Common myeloid progenitor, CD34-positive (primary cell): Measurements from ENCODE around the gene MAFG.
"Not testable (repeated sequence)": the region's sequence is repeated elsewhere in the genome, so short reads cannot be mapped to it uniquely, and the experiment has no call there.

Experiments used
- CTCF ChIA-PET: fragments of 350-600 bp; sonication (Branson Sonifier 250); formaldehyde crosslinking; loops from one replicate; lab custom pipeline; 2021; ENCODE audit warnings: antibody characterized with exemption; lab: Charles Lee
- POLR2A ChIA-PET: fragments of 350-600 bp; sonication (Branson Sonifier 250); formaldehyde crosslinking; loops from one replicate; lab custom pipeline; 2021; ENCODE audit warnings: antibody characterized with exemption; lab: Charles Lee
- DNase-seq, 3 donors: peaks; one replicate each; pipeline versions ENCODE4 v3.0.0 to v3.0.0-alpha.2; 2013
- H3K27ac ChIP-seq, 2 experiments: 1 replicate in 1 of 2; 2 replicates in 1 of 2; pipeline ENCODE4 v1.7.0; 2013; ENCODE audit warnings: inconsistent platforms in 2 of 2, low read length in 2 of 2, mild to moderate bottlenecking in 2 of 2, low read depth in 1 of 2, moderate library complexity in 1 of 2; ENCODE audit not compliant: severe bottlenecking in 2 of 2, insufficient read depth in 1 of 2, poor library complexity in 1 of 2
- H3K27me3 ChIP-seq, 5 experiments: replicated peaks in 2 of 5; 1 replicate in 3 of 5; 2 replicates in 2 of 5; pipeline versions ENCODE4 v1.6.1 to v1.7.0; 2013; ENCODE audit warnings: low read length in 4 of 5, mild to moderate bottlenecking in 2 of 5, moderate library complexity in 2 of 5, inconsistent platforms in 1 of 5; ENCODE audit not compliant: insufficient read depth in 5 of 5, control insufficient read depth in 4 of 5
- H3K36me3 ChIP-seq, 4 experiments: 1 replicate in 2 of 4; 2 replicates in 2 of 4; pipeline versions ENCODE4 v1.6.1 to v1.7.0; 2013; ENCODE audit warnings: low read length in 3 of 4, control low read depth in 1 of 4, mild to moderate bottlenecking in 1 of 4; ENCODE audit not compliant: control insufficient read depth in 4 of 4, insufficient read depth in 4 of 4
- H3K4me1 ChIP-seq, 4 experiments: 1 replicate in 3 of 4; 2 replicates in 1 of 4; pipeline versions ENCODE4 v1.6.1 to v1.7.1; 2013; ENCODE audit warnings: low read length in 3 of 4, mild to moderate bottlenecking in 3 of 4, control low read depth in 1 of 4, inconsistent platforms in 1 of 4, moderate library complexity in 1 of 4; ENCODE audit not compliant: control insufficient read depth in 4 of 4, insufficient read depth in 4 of 4; ENCODE audit errors: control extremely low read depth in 1 of 4
- H3K4me3 ChIP-seq, 7 experiments: 1 replicate in 4 of 7; 2 replicates in 3 of 7; pipeline versions ENCODE4 v1.5.1 to v1.7.0; 2013; ENCODE audit warnings: mild to moderate bottlenecking in 7 of 7, low read length in 6 of 7, moderate library complexity in 6 of 7, inconsistent platforms in 2 of 7, low read depth in 2 of 7, control low read depth in 1 of 7; ENCODE audit not compliant: insufficient read depth in 4 of 7, control insufficient read depth in 1 of 7; ENCODE audit errors: extremely low read depth in 1 of 7
- H3K9me3 ChIP-seq, 5 experiments: 1 replicate in 4 of 5; 2 replicates in 1 of 5; pipeline versions ENCODE4 v1.6.1 to v1.7.1; 2013; ENCODE audit warnings: low read length in 4 of 5, mild to moderate bottlenecking in 2 of 5, inconsistent platforms in 1 of 5, low read depth in 1 of 5, moderate library complexity in 1 of 5; ENCODE audit not compliant: control insufficient read depth in 4 of 5, insufficient read depth in 2 of 5; ENCODE audit errors: control extremely low read depth in 1 of 5
- WGBS: methylation state at CpG from one replicate; pipeline ENCODE4 v1.1.5; 2013; ENCODE audit not compliant: insufficient coverage; 5-methylcytosine and 5-hydroxymethylcytosine counted together

The MAFG gene

DNA sequence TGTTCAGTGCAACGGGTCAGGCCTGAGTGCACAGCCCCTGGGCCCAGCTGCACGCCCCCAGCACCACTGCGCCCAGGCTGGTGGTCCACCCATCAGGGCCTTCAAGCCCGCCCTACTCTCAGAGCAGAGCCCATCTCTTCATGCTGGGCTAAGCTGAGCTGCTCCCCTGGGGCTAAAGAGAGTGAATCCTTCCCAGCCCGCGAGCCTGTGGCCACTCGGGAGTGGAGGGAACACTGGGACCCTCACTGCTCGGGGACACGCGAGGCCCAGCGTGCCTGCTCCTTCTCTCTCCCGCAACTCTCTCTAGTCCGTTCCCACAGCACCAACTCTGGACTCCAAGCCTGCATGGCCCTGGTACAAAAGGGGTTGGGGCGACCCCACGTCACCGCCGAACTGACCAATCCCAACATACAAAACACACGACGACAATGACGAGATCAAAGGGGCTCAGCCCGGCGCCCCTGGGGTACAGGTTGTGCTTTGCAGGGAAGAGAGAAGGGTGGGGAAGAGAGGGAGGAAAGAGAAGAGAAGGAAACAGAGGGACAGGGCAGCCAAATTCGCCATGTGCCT lies 5.5 kb downstream of the MAFG start:
- Histone ChIP-seq H3K9me3 (no peaks in the 10 kb centered on the region), H3K27me3 (no peaks in the 10 kb centered on the region), H3K4me1 (peaks cover 3 to 86% (median 73%) of the 10 kb centered on the region in 4 experiments), H3K27ac (peak overlapping the region in 1 of 2 experiments; percentile 88), H3K4me3 (peak overlapping the region in 2 of 7 experiments; percentile 52 to 60), H3K36me3 (peaks cover 0 to 39% (median 27%) of the 10 kb centered on the region in 4 experiments)
- ChIA-PET CTCF (interaction anchor here (0.6 to 3.4 kb wide), 4 partner anchors 9 to 99 kb away, joined by 3 to 15 read pairs (median 8); partner anchors contain the start of gene NOTUM), POLR2A (no interaction called here)
- no peak for DNase-seq
- 97% methylated on average over 13 of the region's 23 CpGs for WGBS

GRCh38 chr17:81921537-81921862 lies 6.0 kb downstream of the MAFG start:
- CTCF ChIA-PET = no interaction called here
- H3K27me3 ChIP-seq = no peaks in the 10 kb centered on the region
- peaks cover 9 to 90% (median 76%) of the 10 kb centered on the region in 4 experiments for H3K4me1 ChIP-seq
- H3K27ac ChIP-seq = peak overlapping the region in 1 of 2 experiments; percentile 88
- peaks cover 0 to 43% (median 27%) of the 10 kb centered on the region in 4 experiments for H3K36me3 ChIP-seq
- no peak overlapping the region for H3K4me3 ChIP-seq
- no CpG with 5 or more reads among the region's 3 CpGs for WGBS
- no peak for DNase-seq
- no peaks in the 10 kb centered on the region for H3K9me3 ChIP-seq
- POLR2A ChIA-PET = no interaction called here

DNA sequence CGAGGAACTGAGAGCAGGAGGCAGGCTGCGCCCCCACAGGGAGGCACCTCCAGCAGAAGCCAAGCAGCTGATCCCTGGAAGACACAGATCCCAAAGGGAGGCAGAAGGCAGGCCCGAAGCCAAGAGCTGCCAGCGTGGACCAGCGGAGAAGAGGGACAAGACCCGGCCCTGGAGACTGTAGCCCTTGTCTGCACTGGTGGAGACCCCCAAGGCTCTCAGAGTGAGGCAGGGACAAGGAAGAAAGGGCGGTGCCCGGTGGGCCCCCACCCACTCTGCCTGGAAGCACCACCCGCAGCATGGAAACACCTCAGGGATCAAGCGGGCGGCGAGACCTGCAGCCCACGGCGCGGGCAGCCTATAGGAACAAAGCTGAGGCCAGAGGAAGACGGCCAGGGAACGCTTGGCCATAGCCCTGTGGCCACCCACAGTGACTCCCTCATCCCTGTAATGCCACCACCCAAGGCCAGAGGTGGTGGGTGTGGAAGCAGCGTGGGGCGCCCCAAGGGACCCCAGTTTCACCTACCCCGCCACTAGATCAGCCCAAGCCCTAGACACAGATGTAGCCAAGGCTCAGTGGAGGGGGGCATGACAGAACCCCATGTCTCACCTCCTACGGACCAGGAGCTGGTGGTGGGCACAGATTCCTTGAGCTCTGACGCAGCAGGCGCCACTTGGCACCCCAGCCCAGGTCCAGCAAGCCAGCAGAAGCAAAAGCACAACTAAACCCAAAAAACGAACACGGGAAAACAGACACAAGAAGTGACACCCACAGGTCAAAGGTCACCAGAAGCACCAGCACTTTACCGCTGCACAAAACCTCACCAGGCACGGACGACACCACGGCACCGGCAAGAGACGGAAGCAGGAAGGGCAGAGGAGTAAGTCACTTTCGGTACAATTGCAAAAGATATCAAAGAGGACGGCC lies 6.7 kb downstream of the MAFG start:
- ChIA-PET POLR2A (no interaction called here), CTCF (no interaction called here)
- Histone ChIP-seq H3K27ac (no peak overlapping the region), H3K27me3 (no peaks in the 10 kb centered on the region), H3K4me3 (no peak overlapping the region), H3K4me1 (peaks cover 9 to 84% (median 70%) of the 10 kb centered on the region in 4 experiments), H3K9me3 (no peaks in the 10 kb centered on the region), H3K36me3 (peaks cover 0 to 46% (median 27%) of the 10 kb centered on the region in 4 experiments)
- WGBS = 94% methylated on average over 21 of the region's 33 CpGs
- no peak for DNase-seq

DNA sequence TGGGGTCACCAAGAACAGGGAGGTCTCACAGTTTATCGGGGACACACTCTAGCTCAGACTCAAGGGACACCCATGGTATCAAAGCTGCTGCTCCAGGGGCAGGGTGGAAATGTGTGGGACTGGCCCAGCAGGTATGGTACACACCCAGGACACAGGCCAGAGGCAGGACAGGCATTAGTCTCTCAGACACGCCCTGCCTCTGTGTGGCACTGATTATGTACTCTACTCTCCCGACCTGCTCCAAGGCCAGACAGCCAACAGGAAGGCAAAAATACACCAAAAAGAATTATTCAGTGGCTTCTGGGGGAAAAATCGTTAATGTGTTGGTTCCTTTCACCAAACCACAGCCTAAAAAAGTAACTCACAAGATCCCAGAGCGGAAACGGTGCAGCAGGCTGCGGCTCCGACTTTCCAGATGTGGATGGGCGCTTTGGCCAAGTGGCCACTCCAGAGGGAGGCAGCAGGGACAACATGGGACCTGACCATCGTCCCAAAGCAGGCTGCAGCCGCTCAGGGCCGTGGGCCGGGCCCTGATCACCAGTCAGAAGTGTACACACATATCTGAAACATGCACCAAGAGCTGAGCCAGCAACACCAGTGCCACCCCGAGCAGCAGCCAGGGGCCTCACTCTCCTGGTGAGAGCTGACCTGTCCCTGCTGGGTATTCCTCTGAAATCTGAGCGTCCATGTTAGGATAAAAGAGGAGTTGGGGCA lies 8.5 kb downstream of the MAFG start:
- H3K4me3 ChIP-seq = peak overlapping the region in 1 of 7 experiments; percentile 19
- DNase-seq = no peak
- POLR2A ChIA-PET = no interaction called here
- no peaks in the 10 kb centered on the region for H3K9me3 ChIP-seq
- CTCF ChIA-PET = no interaction called here
- H3K36me3 ChIP-seq = peaks cover 2 to 65% (median 43%) of the 10 kb centered on the region in 4 experiments
- WGBS = 45% methylated on average over 8 of the region's 15 CpGs
- H3K27me3 ChIP-seq = no peaks in the 10 kb centered on the region
- H3K4me1 ChIP-seq = peaks cover 9 to 66% (median 52%) of the 10 kb centered on the region in 4 experiments
- peak overlapping the region in 1 of 2 experiments; percentile 66 for H3K27ac ChIP-seq

DNA sequence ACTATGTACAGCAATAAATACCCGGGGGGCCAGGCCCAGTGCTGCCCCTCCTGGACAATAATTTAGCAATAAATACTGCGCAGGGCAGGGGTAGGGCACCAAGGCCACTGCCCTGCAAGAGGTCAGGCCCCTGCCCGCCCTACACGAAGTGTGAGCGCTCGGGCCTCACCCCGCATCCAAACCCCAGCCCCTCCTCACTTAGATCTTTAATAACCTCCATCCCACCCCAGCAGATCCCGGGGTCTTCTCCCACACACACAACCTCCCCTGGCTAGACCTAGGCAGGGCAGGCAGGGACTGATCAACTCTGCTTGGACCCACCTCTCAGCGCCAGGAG lies 9.2 kb downstream of the MAFG start:
- CTCF ChIA-PET, H3K27me3 ChIP-seq, H3K9me3 ChIP-seq, DNase-seq: not testable (repeated sequence)
- POLR2A ChIA-PET = interaction anchor here (1.1 kb wide), 1 partner anchor 47 kb away, joined by 3 read pairs; the partner anchor contains the start of gene ARHGDIA
- Histone ChIP-seq H3K36me3 (peaks cover 4 to 71% (median 49%) of the 10 kb centered on the region in 4 experiments), H3K4me1 (peaks cover 9 to 59% (median 45%) of the 10 kb centered on the region in 4 experiments), H3K4me3 (peak overlapping the region in 4 of 7 experiments; percentile 78 to 88 (median 80)), H3K27ac (peak overlapping the region in 1 of 2 experiments; percentile 66)
- 35% methylated on average over 8 of the region's 9 CpGs for WGBS

DNA sequence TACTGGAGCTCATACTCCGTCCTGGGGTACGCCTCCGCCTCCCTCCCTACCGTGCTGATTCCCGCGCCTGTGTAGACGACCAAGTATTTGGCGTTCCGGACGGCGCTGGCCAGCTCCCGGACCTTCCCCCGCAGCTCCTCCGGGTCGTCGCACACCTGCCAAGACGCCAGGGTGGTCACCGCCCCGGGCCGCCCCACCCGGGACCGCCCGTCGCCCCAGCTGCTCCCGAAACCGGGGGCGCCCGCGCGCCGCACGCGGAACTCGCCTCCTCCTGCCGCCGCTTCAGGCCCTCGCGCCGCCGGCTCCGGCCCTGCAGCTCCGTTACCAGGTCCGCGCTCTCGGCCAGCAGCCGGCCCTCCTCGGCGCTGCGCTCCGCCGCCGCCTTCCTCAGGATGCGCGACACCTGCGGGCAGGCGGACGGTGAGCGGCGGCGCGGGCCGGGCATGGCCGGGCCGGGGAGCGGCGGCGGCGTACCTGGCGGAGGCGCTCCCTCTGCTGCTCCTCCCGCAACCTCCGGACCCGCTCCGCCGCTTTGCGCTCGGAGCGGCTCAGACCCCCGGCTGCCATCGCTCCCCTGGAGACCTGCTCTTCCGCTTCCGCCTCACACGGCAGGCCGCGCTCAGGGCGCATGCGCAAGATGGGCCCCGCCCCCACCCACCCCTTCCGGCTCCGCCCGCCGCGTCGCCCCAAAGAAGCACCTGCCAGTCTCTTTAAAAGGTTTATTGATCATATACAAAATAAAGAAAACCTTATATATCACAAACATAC lies 9.8 kb downstream of the MAFG start, which contains the start of gene SIRT7:
TSS of gene SIRT7 (minus strand) at position 612 of the 768 bp plus-strand sequence. CDS start at position 567, 45 bp downstream.
- peaks cover 9 to 54% (median 40%) of the 10 kb centered on the region in 4 experiments for H3K4me1 ChIP-seq
- WGBS = under 1% methylated on average over 60 of the region's 94 CpGs
- ChIA-PET CTCF (interaction anchor here (1.3 to 2.2 kb wide), 3 partner anchors 9 to 48 kb away, joined by 3 to 8 read pairs (median 5); partner anchors contain the start of gene MAFG), POLR2A (interaction anchor here (1.1 to 1.2 kb wide), 2 partner anchors 9 to 46 kb away, joined by 3 to 6 read pairs; partner anchors contain the start of genes ARHGDIA and MAFG)
- DNase-seq = peak; percentile 76 to 86 (median 83)
- H3K4me3 ChIP-seq = peak within 1 kb of the TSS; percentile 68 to 88 (median 82)
- peak within 1 kb of the TSS in 1 of 2 experiments; percentile 66 for H3K27ac ChIP-seq
- H3K36me3 ChIP-seq = peaks cover 4 to 75% (median 53%) of the 10 kb centered on the region in 4 experiments
- H3K9me3 ChIP-seq = no peaks in the 10 kb centered on the region
- H3K27me3 ChIP-seq = no peaks in the 10 kb centered on the region
